Astrocyte of the hippocampus (primary cell): ENCODE measurements around the gene HTRA3.

Experiments
- DNase-seq: peaks from one replicate; pipeline ENCODE4 v3.0.0; 2011; ENCODE audit warnings: low read depth, low spot score

Gene HTRA3

GRCh38 chr4:8292478-8293107 is 23.0 kb downstream of the HTRA3 start:
- no peak for DNase-seq

DNA sequence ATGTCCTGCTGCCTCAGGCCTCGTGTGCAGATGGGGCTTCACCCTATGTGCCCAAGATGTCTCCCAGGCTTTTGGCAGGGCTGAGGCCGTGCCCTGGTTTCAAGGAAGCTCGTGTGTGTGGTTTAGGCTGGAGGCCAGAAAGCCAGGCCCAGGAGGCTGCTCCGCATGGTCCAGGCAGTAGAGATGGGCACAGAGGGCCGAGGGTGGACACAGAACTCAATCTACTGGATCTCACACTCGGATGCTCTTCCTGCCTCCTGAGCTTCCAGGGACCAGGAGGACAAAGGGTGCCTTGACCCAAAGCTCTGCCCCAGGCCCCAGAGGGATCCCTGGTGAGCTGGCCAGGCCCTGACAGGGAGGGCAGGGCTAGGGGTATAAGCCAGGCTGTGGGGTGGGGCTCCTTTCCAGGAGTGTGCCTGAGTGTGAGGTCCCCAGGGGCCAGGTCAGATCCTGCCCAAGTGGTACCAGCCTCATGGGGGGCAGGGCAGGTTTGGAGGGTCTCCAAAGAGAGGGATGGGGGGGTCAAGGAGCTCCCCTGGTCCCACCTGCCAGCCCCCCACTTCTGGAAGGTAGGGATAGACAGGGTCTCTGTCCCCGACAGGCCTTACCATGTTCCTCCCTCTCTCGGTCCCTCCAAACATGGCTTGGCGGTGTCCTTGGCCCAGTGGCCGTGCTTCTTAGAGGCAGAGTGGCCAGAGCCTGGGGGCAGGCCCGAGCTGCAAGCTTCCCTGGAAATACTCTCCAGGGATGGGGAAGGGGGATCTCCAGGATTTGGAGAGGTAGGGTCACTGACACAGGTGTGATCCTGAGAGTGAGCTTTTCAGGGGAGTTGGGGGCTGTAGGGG is 23.8 kb downstream of the HTRA3 start:
- no peak for DNase-seq

- no peak for DNase-seq
These were observed 24.5 kb downstream of the HTRA3 start for GRCh38 chr4:8294036-8294435.

GRCh38 chr4:8294775-8295174 is 25.2 kb downstream of the HTRA3 start:
- DNase-seq: no peak

DNA sequence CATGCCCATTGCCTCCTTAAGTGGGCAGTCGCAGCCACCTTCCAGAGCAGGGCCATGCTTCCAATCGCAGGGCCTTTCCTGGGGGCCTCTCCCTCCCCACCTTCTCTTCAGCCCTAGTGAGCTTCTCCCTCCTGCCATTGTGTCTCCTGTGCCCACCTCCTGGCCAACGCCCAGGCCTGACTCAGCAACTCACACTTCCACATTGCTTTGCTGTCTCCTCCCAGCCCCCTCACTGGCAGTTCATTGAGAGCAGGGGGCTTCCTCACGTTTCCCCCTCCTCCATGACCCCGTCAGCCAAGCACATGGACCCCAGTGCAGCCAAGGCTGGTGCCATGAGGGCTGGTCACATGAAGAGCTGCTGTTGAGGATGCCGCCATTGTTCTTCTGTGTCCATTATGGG is 25.9 kb downstream of the HTRA3 start:
- no peak for DNase-seq

GRCh38 chr4:8296491-8296890 is 26.9 kb downstream of the HTRA3 start:
- no peak for DNase-seq

- no peak for DNase-seq
These were observed 27.6 kb downstream of the HTRA3 start for GRCh38 chr4:8297141-8297601.

- DNase-seq: no peak
These were observed 28.3 kb downstream of the HTRA3 start for GRCh38 chr4:8297691-8298485.

DNA sequence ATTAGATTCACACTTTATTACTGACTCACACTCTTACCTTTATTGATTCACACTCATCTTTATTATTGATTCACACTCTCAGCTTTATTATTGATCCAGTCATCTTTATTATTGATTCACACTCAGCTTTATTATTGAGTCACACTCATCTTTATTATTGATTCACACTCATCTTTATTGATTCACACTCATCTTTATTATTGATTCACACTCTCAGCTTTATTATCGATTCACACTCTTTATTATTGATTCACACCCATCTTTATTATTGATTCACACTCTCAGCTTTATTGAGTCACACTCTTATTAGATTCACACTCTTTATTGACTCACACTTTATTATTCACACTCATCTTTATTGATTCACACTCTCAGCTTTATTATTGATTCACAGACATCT is 31.3 kb downstream of the HTRA3 start:
- no peak for DNase-seq

GRCh38 chr4:8301851-8302730 is 32.5 kb downstream of the HTRA3 start:
- no peak for DNase-seq

DNA sequence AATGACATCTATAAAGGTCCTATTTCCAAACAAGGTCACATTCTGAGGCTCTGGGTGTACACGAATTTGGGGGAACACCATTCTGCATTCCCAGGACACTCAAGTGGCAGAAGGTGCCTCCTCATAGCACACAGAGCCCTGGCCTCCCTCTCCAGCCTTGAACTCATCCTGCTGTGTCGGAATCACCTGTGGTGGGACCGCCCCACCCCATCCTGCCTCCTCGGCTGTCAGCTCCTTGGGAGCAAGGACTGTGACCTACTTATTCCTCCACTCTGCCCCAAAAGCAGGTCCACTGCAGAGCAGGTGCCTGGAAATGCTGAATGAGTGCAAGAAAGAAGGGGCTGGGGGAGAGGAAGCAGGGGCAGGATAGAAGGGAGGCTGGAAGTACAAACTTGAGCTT is 33.5 kb downstream of the HTRA3 start:
- DNase-seq: no peak

DNA sequence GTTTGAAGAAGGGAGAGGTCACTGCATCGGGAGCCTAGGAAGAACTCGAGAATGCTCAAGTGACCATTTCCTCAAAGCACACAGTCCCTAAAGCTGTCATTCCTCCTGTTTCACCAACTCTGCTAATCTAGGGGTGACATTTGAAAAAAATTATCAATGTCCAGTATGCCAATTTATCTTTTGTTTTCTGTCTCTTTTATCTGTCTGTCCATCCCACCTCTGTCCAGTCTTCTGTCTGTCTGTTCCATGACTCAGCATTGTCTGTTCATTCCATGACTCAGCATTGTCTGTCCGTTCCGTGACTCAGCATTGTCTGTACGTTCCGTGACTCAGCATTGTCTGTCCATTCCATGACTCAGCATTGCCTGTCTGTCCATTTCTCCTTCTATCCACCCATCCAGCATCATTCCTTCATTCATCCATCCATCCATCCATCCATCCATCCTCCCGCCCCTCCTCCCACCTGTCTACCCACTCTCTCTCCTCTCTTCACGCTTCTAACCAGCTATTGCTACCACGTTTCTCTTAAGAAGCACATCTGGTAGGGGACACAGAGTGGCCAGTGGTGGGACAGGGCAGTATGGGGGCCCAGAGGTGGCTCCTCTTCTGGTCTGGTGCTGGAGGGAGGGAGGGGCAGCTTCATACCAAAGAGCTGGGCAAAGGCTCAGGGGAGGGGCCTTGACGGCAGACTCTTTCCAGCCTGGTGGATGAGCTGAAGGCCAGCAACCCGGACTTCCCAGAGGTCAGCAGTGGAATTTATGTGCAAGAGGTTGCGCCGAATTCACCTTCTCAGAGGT is 34.1 kb downstream of the HTRA3 start:
- peak; percentile 75 for DNase-seq

DNA sequence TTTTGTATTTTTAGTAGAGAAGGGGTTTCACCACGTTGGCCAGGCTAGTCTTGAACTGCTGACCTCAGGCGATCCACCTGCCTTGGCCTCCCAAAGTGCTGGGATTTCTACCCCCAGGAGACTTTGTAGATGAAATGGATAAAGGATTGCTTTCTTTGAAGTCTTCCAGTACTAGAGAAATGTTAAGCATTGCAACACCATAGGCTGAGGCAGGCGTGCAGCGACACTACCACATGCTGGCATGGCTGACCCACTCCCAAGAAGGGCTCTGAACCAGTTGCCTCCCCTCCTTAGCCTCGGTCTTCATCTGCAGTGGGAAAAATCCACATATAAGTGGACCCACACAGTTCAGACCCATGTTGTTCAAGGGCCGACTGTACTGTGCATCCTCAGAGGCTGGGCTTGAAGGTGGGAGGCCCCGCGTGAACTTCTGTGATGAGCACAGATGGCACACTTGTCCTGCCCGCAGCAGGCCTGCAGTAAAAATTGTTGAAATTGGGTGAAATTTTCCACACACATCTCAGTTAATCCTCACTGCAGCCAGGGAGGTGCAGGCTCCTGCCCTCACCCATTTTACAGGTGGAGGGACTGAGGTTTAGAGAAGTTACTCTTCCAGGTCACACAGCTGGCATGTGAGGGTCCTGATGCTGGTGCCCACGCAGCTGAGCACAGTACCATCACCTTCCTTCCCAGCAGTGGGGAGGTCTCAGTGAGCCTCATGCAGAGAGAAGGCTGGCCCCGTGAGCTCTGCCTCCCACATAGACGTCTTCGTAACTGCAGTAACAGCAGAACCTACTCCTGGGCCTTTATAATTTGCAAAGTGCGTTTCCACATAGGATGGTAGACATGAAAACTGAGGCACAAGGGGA is 35.5 kb downstream of the HTRA3 start:
- no peak for DNase-seq

DNA sequence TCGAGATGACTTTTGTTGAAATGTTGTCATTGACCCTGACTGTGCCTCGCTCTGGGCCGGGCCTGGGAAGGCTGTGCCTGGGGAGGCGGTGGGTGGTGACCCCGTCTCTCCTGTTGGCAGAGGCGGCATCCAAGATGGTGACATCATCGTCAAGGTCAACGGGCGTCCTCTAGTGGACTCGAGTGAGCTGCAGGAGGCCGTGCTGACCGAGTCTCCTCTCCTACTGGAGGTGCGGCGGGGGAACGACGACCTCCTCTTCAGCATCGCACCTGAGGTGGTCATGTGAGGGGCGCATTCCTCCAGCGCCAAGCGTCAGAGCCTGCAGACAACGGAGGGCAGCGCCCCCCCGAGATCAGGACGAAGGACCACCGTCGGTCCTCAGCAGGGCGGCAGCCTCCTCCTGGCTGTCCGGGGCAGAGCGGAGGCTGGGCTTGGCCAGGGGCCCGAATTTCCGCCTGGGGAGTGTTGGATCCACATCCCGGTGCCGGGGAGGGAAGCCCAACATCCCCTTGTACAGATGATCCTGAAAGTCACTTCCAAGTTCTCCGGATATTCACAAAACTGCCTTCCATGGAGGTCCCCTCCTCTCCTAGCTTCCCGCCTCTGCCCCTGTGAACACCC is 36.4 kb downstream of the HTRA3 start:
- no peak for DNase-seq

GRCh38 chr4:8306511-8307021 is 37.0 kb downstream of the HTRA3 start:
- no peak for DNase-seq

- no peak for DNase-seq
These were observed 37.6 kb downstream of the HTRA3 start for GRCh38 chr4:8307121-8307520.

- DNase-seq: no peak
These were observed 38.2 kb downstream of the HTRA3 start for GRCh38 chr4:8307714-8308113.

DNA sequence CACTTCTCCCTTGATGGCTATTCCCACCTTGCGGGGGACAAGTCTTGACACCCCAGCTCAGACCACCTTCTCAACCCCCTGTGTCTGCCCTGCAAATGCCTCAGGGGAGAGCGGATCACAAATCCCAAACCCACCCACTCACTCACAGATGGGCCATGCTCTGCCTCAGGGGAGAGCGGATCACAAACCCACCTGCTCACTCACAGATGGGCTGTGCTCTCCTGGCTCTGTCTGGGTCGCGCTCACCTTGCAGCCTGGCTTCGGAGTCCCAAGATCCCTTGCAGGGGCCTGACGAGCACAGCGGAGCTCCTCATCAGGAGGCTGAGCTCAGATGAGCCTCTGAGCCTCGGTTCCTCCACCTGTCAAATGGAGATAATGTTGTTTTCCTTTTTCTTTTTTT is 38.6 kb downstream of the HTRA3 start:
- DNase-seq: no peak
